HEK293 (cell line): ENCODE results near the gene FBXO9.

Source experiments
- CTCF ChIP-seq: fragments of 450-650 bp; formaldehyde crosslinking; IDR thresholded peaks from 2 replicates; pipeline ENCODE4 v1.5.1; 2016; ENCODE audit warnings: missing biosample characterization, missing genetic modification characterization
- PATZ1 ChIP-seq: fragments of 450-650 bp; formaldehyde crosslinking; IDR thresholded peaks from 2 replicates; pipeline ENCODE4 v1.5.1; 2016; ENCODE audit warnings: missing biosample characterization, missing genetic modification characterization
- REST ChIP-seq: fragments of 450-650 bp; formaldehyde crosslinking; IDR thresholded peaks from 2 replicates; pipeline ENCODE4 v1.5.1; 2016; ENCODE audit warnings: missing biosample characterization, missing genetic modification characterization
- YY1 ChIP-seq: fragments of 450-650 bp; formaldehyde crosslinking; IDR thresholded peaks from 2 replicates; pipeline ENCODE4 v1.5.1; 2018; ENCODE audit warnings: missing biosample characterization, missing genetic modification characterization
- ZFP3 ChIP-seq: fragments of 450-650 bp; formaldehyde crosslinking; IDR thresholded peaks from 2 replicates; pipeline ENCODE4 v1.5.1; 2016; ENCODE audit warnings: low read depth, missing biosample characterization, missing genetic modification characterization
- ZNF114 ChIP-seq: fragments of 450-650 bp; formaldehyde crosslinking; IDR thresholded peaks from 2 replicates; pipeline ENCODE4 v1.5.0; 2017; ENCODE audit warnings: missing biosample characterization, missing genetic modification characterization
- ZNF37A ChIP-seq: fragments of 450-650 bp; IDR thresholded peaks from 2 replicates; pipeline ENCODE4 v1.5.1; 2018; ENCODE audit warnings: missing biosample characterization, missing genetic modification characterization
- ZNF610 ChIP-seq: fragments of 450-650 bp; formaldehyde crosslinking; IDR thresholded peaks from 2 replicates; pipeline ENCODE4 v1.5.1; 2016; ENCODE audit warnings: missing biosample characterization, missing genetic modification characterization, borderline replicate concordance
- ZNF768 ChIP-seq: fragments of 450-650 bp; formaldehyde crosslinking; IDR thresholded peaks from 2 replicates; pipeline ENCODE4 v1.5.1; 2018; ENCODE audit warnings: missing biosample characterization, mild to moderate bottlenecking, missing genetic modification characterization

- TF ChIP-seq ZNF37A (tag by site-specific recombination) (no peak), ZFP3 (tag by site-specific recombination) (no peak), CTCF (no peak), REST (tag by site-specific recombination) (no peak), YY1 (tag by site-specific recombination) (no peak), ZNF114 (no peak), PATZ1 (tag by site-specific recombination) (no peak), ZNF768 (no peak), ZNF610 (tag by site-specific recombination) (no peak)
Observed at GRCh38 chr6:53089948-53090347, 24.7 kb downstream of the FBXO9 start.
